MCF 10A (cell line): ENCODE results near the gene TMEM217. TPM values are rescaled to one million over a fixed set of nuclear protein-coding genes. Genes with fewer than 3 reads are reported as not detected.
"Not testable (repeated sequence)": the region's sequence is repeated elsewhere in the genome, so short reads cannot be mapped to it uniquely, and the experiment has no call there.

Experiments
- BruUV-seq: library from RNA; stranded (reverse); fragments of 400-500 nt; replicated peaks from 2 replicates; lab custom pipeline; 2021; lab: Mats Ljungman, UMichigan
- CTCF ChIA-PET: fragments of 300-600 bp; sonication (Branson Sonifier 250); formaldehyde crosslinking; extraction: SDS; loops from one replicate; lab custom pipeline; 2021; ENCODE audit warnings: antibody characterized with exemption, inconsistent platforms; lab: Yijun Ruan, JAX
- POLR2A ChIA-PET: fragments of 300-600, 350-650 bp; sonication (Branson Sonifier 250); formaldehyde crosslinking; extraction: SDS; loops from one replicate; lab custom pipeline; 2020; ENCODE audit warnings: antibody characterized with exemption, inconsistent platforms; lab: Yijun Ruan, JAX
- DNase-seq: peaks from one replicate; pipeline ENCODE4 v3.0.0-alpha.2; 2018; ENCODE audit not compliant: unreplicated experiment
- H3K27ac Mint-ChIP-seq: one replicate; pipeline ENCODE4 v1.8.0; 2022; ENCODE audit warnings: mild to moderate bottlenecking, low read depth, mixed read lengths; ENCODE audit not compliant: unreplicated experiment
- H3K27me3 Mint-ChIP-seq: one replicate; pipeline ENCODE4 v1.8.0; 2022; ENCODE audit warnings: mixed read lengths; ENCODE audit not compliant: insufficient read depth, unreplicated experiment
- H3K36me3 Mint-ChIP-seq: one replicate; pipeline ENCODE4 v1.8.0; 2022; ENCODE audit warnings: mild to moderate bottlenecking, moderate library complexity, mixed read lengths; ENCODE audit not compliant: insufficient read depth, unreplicated experiment
- H3K4me1 Mint-ChIP-seq: one replicate; pipeline ENCODE4 v1.8.0; 2022; ENCODE audit warnings: mixed read lengths; ENCODE audit not compliant: insufficient read depth, unreplicated experiment
- H3K4me3 Mint-ChIP-seq: one replicate; pipeline ENCODE4 v1.8.0; 2022; ENCODE audit warnings: mild to moderate bottlenecking, moderate library complexity, mixed read lengths; ENCODE audit not compliant: unreplicated experiment
- H3K9me3 Mint-ChIP-seq: one replicate; pipeline ENCODE4 v1.8.0; 2022; ENCODE audit warnings: mixed read lengths; ENCODE audit not compliant: unreplicated experiment
- intact Hi-C: fragments of 100-400 bp; cut with micrococcal nuclease; formaldehyde crosslinking; loops from 2 replicates; pipeline ENCODE4 v1.14.1; 2022
- total RNA-seq: library from RNA; stranded (reverse); gene quantifications from 2 replicates; pipeline ENCODE4 v1.2.3, GENCODE V29; 2022
- TF ChIP-seq, protein P1 (sequence below): fragments of 200-600 bp; IDR thresholded peaks from one replicate; pipeline ENCODE4 v1.8.0; 2022; ENCODE audit warnings: antibody characterized with exemption, mild to moderate bottlenecking; ENCODE audit not compliant: unreplicated experiment

TMEM217 gene
- total RNA-seq, 1 experiment from 2014 or later = 3.2 TPM

GRCh38 chr6:37299990-37300389, 42.0 kb upstream of the TMEM217 start:
- no TSS peak for BruUV-seq
- DNase-seq = no peak
- ChIA-PET POLR2A (interaction anchor here (1.0 kb wide), 1 partner anchor 41 kb away, joined by 5 read pairs; no protein-coding TSS in a partner anchor), CTCF (interaction anchor here (0.8 to 2.7 kb wide), 3 partner anchors 13 to 1222 kb away, joined by 3 to 9 read pairs (median 6); no protein-coding TSS in a partner anchor)
- intact Hi-C loops = no loop called here
- H3K4me1 Mint-ChIP-seq = no peaks in the 10 kb centered on the region
- H3K27ac Mint-ChIP-seq = no peak overlapping the region
- H3K4me3 Mint-ChIP-seq = no peak overlapping the region
- peaks cover 73% of the 10 kb centered on the region for H3K36me3 Mint-ChIP-seq
- H3K9me3 Mint-ChIP-seq = no peaks in the 10 kb centered on the region
- TF ChIP-seq, protein P1, sequence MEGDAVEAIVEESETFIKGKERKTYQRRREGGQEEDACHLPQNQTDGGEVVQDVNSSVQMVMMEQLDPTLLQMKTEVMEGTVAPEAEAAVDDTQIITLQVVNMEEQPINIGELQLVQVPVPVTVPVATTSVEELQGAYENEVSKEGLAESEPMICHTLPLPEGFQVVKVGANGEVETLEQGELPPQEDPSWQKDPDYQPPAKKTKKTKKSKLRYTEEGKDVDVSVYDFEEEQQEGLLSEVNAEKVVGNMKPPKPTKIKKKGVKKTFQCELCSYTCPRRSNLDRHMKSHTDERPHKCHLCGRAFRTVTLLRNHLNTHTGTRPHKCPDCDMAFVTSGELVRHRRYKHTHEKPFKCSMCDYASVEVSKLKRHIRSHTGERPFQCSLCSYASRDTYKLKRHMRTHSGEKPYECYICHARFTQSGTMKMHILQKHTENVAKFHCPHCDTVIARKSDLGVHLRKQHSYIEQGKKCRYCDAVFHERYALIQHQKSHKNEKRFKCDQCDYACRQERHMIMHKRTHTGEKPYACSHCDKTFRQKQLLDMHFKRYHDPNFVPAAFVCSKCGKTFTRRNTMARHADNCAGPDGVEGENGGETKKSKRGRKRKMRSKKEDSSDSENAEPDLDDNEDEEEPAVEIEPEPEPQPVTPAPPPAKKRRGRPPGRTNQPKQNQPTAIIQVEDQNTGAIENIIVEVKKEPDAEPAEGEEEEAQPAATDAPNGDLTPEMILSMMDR = no peak
- no peaks in the 10 kb centered on the region for H3K27me3 Mint-ChIP-seq

DNA sequence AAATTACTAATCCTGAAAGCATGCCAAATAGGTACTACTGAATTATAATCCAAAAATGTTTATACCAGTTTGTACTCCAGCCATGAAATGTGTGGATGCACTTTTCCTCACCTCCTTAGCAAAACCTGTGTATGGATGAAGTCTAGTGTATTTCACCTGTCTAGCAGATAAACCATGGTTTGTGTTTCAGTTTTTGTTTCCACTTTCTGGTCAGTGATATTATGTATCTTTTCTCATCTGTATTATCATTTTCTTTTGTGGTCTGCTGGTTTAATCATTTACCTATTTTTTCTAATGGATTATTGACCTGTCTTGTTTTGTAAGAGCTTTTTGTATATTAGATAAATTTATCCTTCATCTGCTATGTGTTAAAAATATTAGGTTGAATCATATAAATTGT, 41.0 kb upstream of the TMEM217 start:
- Mint-ChIP-seq H3K36me3 (peaks cover 67% of the 10 kb centered on the region), H3K4me3 (no peak overlapping the region), H3K9me3 (no peaks in the 10 kb centered on the region), H3K27me3 (no peaks in the 10 kb centered on the region), H3K27ac (no peak overlapping the region), H3K4me1 (no peaks in the 10 kb centered on the region)
- ChIA-PET POLR2A (no interaction called here), CTCF (interaction anchor here (1.9 to 2.7 kb wide), 2 partner anchors 14 to 26 kb away, joined by 6 to 9 read pairs; no protein-coding TSS in a partner anchor)
- no TSS peak for BruUV-seq
- intact Hi-C loops = no loop called here
- TF ChIP-seq, protein P1 = no peak
- no peak for DNase-seq

DNA sequence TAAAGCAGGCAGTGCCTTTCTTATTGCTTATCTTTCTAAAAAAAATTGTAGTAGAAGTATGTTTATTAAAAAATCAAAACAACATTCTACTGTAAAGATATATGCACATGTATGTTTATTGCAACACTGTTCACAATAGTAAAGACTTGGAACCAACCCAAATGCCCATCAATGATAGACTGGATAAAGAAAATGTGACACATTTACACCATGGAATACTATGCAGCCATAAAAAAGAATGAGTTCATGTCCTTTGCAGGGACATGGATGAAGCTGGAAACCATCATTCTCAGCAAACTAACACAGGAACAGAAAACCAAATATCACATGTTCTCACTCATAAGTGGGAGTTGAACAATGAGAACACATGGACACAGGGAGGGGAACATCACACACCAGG, 39.7 kb upstream of the TMEM217 start:
- H3K36me3 Mint-ChIP-seq = peaks cover 66% of the 10 kb centered on the region
- H3K4me1 Mint-ChIP-seq, H3K9me3 Mint-ChIP-seq, DNase-seq, intact Hi-C loops, H3K4me3 Mint-ChIP-seq, BruUV-seq, H3K27ac Mint-ChIP-seq, H3K27me3 Mint-ChIP-seq: not testable (repeated sequence)
- ChIA-PET CTCF (interaction anchor here (0.6 kb wide), 2 partner anchors 20 to 81 kb away, joined by 3 read pairs; no protein-coding TSS in a partner anchor), POLR2A (interaction anchor here (1.0 kb wide), 1 partner anchor 35 kb away, joined by 3 read pairs; no protein-coding TSS in a partner anchor)

DNA sequence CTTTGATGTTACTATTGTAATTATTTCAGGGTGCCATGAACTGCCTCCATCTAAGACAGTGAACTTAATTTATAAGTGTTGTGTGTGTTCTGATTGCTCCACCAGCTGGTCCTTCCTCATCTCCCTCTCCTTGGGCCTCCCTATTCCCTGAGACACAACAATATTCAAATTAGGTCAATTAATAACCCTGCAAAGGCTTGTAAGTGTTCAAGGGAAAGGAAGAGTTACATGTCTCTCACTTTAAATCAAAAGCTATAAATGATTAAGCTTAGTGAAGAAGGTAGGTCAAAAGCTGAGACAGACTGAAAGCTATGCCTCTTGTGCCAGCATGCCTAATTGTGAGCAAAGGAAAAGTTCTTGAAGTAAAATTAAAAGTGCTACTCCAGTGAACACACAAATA, 35.5 kb upstream of the TMEM217 start:
- TF ChIP-seq, protein P1 = no peak
- ChIA-PET CTCF (interaction anchor here (0.8 to 1.2 kb wide), 4 partner anchors 10 to 89 kb away, joined by 3 to 6 read pairs (median 5); no protein-coding TSS in a partner anchor), POLR2A (no interaction called here)
- BruUV-seq = no TSS peak
- no peak for DNase-seq
- Mint-ChIP-seq H3K27me3 (no peaks in the 10 kb centered on the region), H3K27ac (no peak overlapping the region), H3K4me3 (no peak overlapping the region), H3K4me1 (no peaks in the 10 kb centered on the region), H3K9me3 (no peaks in the 10 kb centered on the region), H3K36me3 (peaks cover 68% of the 10 kb centered on the region)
- intact Hi-C loops = no loop called here
